GM06990 (cell line): ENCODE measurements around the gene MICAL2.

ENCODE experiments used
- DNase-seq: peaks from one replicate; pipeline ENCODE4 v3.0.0-alpha.2; 2011; ENCODE audit not compliant: insufficient read length; ENCODE audit errors: extremely low read depth
- H3K27me3 ChIP-seq: replicated peaks from 2 replicates; pipeline ENCODE4 v1.6.0; 2011; ENCODE audit warnings: low read length; ENCODE audit not compliant: control insufficient read depth, insufficient read depth
- H3K36me3 ChIP-seq: 2 replicates; pipeline ENCODE4 v1.5.1; 2011; ENCODE audit warnings: low read length; ENCODE audit not compliant: control insufficient read depth, insufficient read depth
- H3K4me3 ChIP-seq: replicated peaks from 2 replicates; pipeline ENCODE4 v1.5.1; 2011; ENCODE audit warnings: low read depth, mild to moderate bottlenecking, control low read depth, low read length
- CTCF ChIP-seq: IDR thresholded peaks from 2 replicates; pipeline ENCODE4 v1.5.1; 2011; ENCODE audit warnings: low read length, control low read depth, mild to moderate bottlenecking, inconsistent platforms; ENCODE audit not compliant: insufficient read depth, poor library complexity, severe bottlenecking

MICAL2 gene

GRCh38 chr11:12253843-12254281 lies 143.5 kb downstream of the MICAL2 start:
- DNase-seq: no peak

GRCh38 chr11:12258451-12258850 lies 148.1 kb downstream of the MICAL2 start:
- DNase-seq: no peak
- Histone ChIP-seq H3K36me3 (no peaks in the 10 kb centered on the region), H3K27me3 (0 out of 2 replicates have a peak, but pooled peaks cover 2% of the 10 kb centered on the region), H3K4me3 (no peak overlapping the region)
- TF ChIP-seq CTCF: no peak

More at GRCh38 chr11:12253843-12254281, 143.5 kb downstream of the MICAL2 start:
- Histone ChIP-seq H3K4me3 (no peak overlapping the region), H3K27me3 (no peaks in the 10 kb centered on the region; the same call in none of the 2 replicates), H3K36me3 (no peaks in the 10 kb centered on the region)
- TF ChIP-seq CTCF: no peak

DNA sequence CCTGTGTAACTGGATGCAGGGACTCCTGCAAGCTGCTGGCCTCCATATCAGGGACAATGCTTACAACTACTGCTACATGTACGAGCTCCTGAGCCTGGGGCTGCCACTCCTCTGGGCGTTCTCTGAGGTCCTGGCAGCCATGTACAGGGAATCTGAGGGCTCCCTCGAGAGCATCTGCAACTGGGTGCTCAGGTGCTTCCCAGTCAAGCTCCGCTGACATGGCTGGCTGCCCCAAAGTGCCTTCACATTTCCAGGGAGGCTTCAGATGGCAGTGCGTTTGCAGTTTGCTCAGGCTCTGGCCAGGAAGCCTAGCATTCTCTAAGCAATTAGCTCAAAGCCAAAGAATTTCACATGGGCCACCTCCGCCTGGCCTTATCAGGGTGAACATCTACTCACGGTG lies 149.6 kb downstream of the MICAL2 start:
- no peak for TF ChIP-seq CTCF
- Histone ChIP-seq H3K36me3 (no peaks in the 10 kb centered on the region), H3K27me3 (0 out of 2 replicates have a peak, but pooled peaks cover 2% of the 10 kb centered on the region), H3K4me3 (no peak overlapping the region)
- DNase-seq: no peak

DNA sequence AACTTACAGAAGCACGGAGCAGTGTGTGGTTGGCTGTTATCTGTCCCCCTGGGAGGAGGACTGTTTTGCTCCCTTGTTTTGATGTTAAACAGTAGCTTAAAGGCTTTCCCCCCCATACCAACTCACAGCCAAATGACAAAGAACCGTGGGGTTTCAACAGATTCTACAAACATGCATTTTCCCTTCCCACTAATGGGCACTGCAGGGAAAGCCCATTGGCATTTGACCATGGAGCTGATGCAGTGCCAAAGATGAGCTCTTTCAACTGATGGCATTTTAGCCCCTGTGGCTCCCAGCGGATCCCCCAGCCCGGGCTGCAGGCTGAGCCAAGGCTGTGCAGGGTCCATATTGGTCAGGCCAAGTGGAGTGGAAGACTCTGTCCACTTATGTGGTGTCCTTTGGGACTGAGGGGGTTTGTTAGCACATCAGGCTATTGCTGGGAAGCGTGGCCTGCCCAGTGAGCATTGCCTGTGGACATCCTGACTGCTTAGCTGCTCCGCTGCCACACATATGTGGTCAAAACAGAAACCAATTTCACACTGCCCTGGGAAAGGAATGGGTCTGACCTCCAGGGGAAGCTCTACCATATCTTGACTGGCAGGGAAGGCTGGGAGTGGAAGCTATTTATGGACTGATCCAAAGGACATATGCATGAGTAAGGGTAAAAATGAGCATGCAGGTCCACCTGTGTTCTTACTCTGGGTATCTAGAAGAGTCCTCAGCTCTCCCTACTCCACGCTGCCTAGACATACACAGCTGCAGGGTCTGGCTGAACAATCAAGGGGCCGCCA lies 150.5 kb downstream of the MICAL2 start:
- no peak for TF ChIP-seq CTCF
- Histone ChIP-seq H3K4me3 (no peak overlapping the region), H3K27me3 (0 out of 2 replicates have a peak, but pooled peaks cover 2% of the 10 kb centered on the region), H3K36me3 (no peaks in the 10 kb centered on the region)
- no peak for DNase-seq

- Histone ChIP-seq H3K27me3 (0 out of 2 replicates have a peak, but pooled peaks cover 2% of the 10 kb centered on the region), H3K36me3 (no peaks in the 10 kb centered on the region), H3K4me3 (no peak overlapping the region)
- no peak for DNase-seq
- TF ChIP-seq CTCF: no peak
Observed at GRCh38 chr11:12261551-12261950, 151.2 kb downstream of the MICAL2 start.
